ENCODE results near the gene RRP1.

DNA sequence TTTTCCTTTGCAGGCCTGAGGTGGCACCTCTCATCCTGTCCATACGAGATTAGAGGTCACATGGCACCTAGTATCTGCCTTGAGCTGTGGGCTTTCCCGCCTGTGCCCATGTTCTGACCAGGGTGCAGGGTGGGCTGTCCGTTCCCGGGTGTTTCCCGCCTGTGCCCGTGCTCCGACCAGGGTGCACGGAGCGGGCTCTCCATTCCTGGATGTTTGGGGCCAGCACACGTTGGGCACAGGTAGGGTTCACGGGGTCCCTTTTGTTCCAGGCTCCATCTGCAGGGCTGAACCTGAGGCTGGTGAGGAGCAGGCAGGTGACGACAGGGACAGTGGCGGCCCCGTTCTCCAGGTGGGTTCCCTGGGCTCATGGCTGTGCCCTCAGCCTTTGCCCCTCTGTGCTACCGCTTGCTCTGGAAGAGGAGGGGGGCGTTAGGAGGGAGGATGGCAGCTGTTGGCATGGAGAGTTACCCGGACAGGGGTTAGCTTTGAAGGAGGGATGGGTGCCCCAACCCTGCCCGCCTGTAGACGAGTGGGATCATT lies 10.0 kb downstream of the RRP1 start:
- no peak for TF ChIP-seq EZH2phosphoT487 (IDR thresholded peaks at IDR 0.05; ENCODE audit: borderline replicate concordance)
- no peak for TF ChIP-seq POLR2A (IDR thresholded peaks at IDR 0.05; ENCODE audit: borderline replicate concordance, extremely low read depth, insufficient read depth, insufficient read length)
- TF ChIP-seq, protein P1, sequence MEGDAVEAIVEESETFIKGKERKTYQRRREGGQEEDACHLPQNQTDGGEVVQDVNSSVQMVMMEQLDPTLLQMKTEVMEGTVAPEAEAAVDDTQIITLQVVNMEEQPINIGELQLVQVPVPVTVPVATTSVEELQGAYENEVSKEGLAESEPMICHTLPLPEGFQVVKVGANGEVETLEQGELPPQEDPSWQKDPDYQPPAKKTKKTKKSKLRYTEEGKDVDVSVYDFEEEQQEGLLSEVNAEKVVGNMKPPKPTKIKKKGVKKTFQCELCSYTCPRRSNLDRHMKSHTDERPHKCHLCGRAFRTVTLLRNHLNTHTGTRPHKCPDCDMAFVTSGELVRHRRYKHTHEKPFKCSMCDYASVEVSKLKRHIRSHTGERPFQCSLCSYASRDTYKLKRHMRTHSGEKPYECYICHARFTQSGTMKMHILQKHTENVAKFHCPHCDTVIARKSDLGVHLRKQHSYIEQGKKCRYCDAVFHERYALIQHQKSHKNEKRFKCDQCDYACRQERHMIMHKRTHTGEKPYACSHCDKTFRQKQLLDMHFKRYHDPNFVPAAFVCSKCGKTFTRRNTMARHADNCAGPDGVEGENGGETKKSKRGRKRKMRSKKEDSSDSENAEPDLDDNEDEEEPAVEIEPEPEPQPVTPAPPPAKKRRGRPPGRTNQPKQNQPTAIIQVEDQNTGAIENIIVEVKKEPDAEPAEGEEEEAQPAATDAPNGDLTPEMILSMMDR (IDR thresholded peaks at IDR 0.05 in 2 of 3, conservative IDR thresholded peaks at IDR 0.05 in 1 of 3; ENCODE audit: borderline replicate concordance in 1 of 3, insufficient read depth in 1 of 3, low read depth in 2 of 3, low read length in 2 of 3), result no peak
- no peak for TF ChIP-seq ZFX (IDR thresholded peaks at IDR 0.05)
- TF ChIP-seq FOSL1 (IDR thresholded peaks at IDR 0.05; ENCODE audit: low read depth), result no peak
- TF ChIP-seq EZH2 (IDR thresholded peaks at IDR 0.05), result no peak
- TF ChIP-seq, protein P2, sequence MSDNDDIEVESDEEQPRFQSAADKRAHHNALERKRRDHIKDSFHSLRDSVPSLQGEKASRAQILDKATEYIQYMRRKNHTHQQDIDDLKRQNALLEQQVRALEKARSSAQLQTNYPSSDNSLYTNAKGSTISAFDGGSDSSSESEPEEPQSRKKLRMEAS (IDR thresholded peaks at IDR 0.05), result no peak
- TF ChIP-seq, protein P3, sequence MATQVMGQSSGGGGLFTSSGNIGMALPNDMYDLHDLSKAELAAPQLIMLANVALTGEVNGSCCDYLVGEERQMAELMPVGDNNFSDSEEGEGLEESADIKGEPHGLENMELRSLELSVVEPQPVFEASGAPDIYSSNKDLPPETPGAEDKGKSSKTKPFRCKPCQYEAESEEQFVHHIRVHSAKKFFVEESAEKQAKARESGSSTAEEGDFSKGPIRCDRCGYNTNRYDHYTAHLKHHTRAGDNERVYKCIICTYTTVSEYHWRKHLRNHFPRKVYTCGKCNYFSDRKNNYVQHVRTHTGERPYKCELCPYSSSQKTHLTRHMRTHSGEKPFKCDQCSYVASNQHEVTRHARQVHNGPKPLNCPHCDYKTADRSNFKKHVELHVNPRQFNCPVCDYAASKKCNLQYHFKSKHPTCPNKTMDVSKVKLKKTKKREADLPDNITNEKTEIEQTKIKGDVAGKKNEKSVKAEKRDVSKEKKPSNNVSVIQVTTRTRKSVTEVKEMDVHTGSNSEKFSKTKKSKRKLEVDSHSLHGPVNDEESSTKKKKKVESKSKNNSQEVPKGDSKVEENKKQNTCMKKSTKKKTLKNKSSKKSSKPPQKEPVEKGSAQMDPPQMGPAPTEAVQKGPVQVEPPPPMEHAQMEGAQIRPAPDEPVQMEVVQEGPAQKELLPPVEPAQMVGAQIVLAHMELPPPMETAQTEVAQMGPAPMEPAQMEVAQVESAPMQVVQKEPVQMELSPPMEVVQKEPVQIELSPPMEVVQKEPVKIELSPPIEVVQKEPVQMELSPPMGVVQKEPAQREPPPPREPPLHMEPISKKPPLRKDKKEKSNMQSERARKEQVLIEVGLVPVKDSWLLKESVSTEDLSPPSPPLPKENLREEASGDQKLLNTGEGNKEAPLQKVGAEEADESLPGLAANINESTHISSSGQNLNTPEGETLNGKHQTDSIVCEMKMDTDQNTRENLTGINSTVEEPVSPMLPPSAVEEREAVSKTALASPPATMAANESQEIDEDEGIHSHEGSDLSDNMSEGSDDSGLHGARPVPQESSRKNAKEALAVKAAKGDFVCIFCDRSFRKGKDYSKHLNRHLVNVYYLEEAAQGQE (IDR thresholded peaks at IDR 0.05; ENCODE audit: low read depth), result no peak
- no peak for TF ChIP-seq JUND (IDR thresholded peaks at IDR 0.05)
- TF ChIP-seq, protein P4, sequence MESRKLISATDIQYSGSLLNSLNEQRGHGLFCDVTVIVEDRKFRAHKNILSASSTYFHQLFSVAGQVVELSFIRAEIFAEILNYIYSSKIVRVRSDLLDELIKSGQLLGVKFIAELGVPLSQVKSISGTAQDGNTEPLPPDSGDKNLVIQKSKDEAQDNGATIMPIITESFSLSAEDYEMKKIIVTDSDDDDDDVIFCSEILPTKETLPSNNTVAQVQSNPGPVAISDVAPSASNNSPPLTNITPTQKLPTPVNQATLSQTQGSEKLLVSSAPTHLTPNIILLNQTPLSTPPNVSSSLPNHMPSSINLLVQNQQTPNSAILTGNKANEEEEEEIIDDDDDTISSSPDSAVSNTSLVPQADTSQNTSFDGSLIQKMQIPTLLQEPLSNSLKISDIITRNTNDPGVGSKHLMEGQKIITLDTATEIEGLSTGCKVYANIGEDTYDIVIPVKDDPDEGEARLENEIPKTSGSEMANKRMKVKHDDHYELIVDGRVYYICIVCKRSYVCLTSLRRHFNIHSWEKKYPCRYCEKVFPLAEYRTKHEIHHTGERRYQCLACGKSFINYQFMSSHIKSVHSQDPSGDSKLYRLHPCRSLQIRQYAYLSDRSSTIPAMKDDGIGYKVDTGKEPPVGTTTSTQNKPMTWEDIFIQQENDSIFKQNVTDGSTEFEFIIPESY (IDR thresholded peaks at IDR 0.05; ENCODE audit: extremely low read depth, insufficient replicate concordance, low read length), result no peak
